ENCODE measurements around the gene FAR2.

GRCh38 chr12:29287622-29288021 lies 138.5 kb downstream of the FAR2 start:
- TF ChIP-seq CTCF (IDR thresholded peaks at IDR 0.05; ENCODE audit: extremely low read depth in 1 of 2, insufficient read depth in 1 of 2, low read depth in 1 of 2, low read length in 2 of 2) = no peak
- no peak for TF ChIP-seq MAX (IDR thresholded peaks at IDR 0.05; ENCODE audit: insufficient read depth, insufficient read length)
- no peak for TF ChIP-seq POLR2A (IDR thresholded peaks at IDR 0.05; ENCODE audit: low read depth, low read length)
- TF ChIP-seq POLR2AphosphoS5 (IDR thresholded peaks at IDR 0.05; ENCODE audit: insufficient read depth, low read depth, low read length) = no peak
- TF ChIP-seq GATA2 (IDR thresholded peaks at IDR 0.05; ENCODE audit: insufficient read depth, insufficient read length, low read depth, low read length) = no peak

Data from endothelial cell of umbilical vein (primary cell).